Renal cortical epithelial cell (primary cell): ENCODE data around the gene ARHGAP44. TPM values are rescaled to one million over a fixed set of nuclear protein-coding genes. Genes with fewer than 3 reads are reported as not detected.

Experiments used
- DNase-seq: peaks from one replicate; pipeline ENCODE4 v3.0.0-alpha.2; 2011; ENCODE audit warnings: low read depth
- total RNA-seq: library from RNA; depleted of rRNA; stranded (reverse); fragments of >200 nt; gene quantifications from 2 replicates; pipeline ENCODE4 v1.2.3, GENCODE V29; 2014

Gene ARHGAP44
- total RNA-seq, 1 donor from 2014 or later: 1.3 TPM

DNA sequence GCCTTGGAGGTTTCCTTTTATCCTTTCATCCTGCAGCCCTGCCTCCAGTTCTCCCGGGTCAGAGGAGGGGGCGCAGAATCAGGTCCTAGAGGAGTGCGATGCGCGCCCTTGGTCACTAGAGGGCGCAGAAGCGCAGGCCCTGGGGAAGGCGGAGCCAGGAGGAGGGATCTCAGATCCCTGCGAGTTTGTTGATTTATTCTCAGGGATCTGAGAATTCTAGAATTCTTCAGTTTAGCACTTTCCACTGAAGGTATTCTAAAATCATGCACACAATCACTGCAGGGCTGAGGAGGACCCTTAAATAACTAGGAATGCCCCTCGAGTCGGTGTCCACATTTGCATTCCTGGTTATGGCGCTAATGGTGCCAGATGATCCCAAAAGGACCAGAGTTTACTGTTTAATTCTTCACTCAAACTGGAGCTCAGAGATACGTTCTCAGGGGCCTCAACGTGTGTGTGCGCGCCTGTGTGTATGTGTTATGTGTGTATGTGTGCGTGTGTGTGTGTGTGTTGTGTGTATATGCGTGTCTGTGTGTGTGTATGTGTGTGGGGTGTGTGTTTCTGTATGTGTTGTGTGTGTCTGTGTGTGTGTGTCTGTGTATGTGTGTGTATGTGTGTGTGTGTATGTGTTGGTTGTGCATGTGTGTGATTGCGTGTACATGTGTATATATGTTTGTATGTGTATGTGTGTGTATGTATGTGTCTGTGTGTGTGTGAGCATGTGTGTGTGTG, 235.4 kb downstream of the ARHGAP44 start:
- peak; percentile 34 for DNase-seq

DNA sequence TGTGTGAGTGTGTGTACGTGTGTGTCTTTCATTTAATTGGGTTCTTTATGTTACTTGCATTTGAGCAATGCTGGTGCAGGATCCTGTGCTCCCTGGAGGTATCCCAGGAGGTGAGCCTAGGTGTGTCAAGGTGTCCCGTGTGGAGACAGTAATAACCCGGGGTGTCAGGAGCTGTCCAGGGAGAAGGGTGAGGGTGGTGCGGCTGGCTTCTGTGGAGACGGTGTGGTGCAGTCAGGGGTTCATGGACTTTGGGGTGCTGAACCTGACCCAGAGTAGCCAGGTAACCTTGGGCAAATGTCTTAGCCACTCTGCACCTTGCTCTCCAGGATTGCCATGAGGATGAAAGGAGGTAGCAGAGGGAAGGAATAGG, 235.9 kb downstream of the ARHGAP44 start:
- DNase-seq: no peak

DNA sequence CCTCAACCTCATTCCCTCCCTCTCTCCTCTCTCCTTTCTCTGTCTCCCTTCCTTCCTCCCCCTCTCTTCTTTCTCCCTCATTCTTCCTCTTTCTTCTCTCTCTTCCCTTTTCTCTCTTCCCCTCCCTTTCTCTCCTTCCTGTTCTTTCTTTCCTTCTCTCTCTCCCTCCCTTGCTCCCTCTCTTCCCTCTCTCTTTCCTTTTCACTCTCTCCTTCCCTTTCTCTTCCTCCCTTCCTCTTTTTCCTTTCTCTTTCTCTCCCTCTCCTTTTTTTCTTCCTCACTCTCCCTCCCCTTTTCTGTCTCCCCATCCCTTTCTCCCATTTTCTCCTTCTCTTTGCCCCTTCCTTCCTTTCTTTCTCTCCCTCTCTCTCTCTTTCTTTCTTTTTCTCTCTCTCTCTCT, 236.4 kb downstream of the ARHGAP44 start:
- DNase-seq: no peak

DNA sequence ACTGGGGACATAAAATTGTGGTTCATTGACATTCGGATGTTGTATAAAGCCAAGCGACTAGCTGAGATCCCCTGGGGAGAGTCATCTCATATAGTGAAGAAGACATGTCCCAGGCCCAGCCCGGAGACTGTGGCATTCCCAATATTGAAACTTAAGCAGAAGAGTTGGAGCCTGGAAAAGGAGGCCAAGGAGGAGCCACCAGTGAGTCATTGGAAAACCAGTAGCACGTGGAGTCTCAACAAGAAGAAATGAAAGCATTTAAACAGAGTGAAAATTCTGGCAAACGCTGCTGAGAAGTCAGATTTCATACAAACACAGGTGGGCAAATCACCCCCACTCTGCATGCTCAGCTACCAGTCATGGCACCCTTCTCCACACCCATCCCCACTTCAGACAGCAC, 237.9 kb downstream of the ARHGAP44 start:
- DNase-seq: no peak

DNA sequence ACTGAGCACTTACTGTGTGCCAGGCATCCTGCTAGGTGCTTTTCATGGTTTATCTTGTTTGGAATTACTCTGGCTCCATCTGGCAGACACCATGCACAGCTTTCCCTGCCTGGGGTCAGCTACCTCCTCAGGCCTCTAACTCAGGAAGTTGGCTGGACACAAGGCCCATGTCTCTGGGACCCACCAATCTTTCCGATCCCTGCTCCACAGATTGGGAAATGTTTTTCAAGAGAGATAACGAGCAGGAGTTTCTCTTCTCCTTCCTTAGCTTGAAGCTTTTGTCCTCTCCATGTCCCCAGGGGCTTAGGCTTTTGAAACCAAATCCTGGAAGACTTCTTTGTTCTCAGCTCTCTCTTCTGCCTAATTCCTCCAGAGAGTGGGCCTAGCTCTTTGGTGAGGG, 240.0 kb downstream of the ARHGAP44 start:
- DNase-seq: no peak

DNA sequence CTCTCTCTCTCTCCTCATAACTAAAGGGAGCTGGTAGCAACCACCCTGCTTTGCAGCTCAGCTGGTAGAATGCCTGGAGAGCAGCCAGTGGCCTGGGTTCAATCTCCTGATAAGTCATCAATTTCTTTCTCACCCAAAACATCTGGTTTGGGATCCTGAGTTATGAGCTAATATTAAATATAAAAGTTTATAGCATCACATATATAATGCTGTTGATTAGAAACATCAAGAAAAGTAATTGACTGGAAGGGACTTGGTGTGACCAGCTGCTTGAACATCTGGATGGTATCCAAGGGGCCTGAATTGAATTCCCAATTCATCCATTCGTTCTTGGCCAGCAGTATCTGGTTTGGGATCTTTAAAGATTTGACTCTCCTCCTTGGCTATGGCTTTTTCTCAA, 240.8 kb downstream of the ARHGAP44 start:
- DNase-seq: no peak

DNA sequence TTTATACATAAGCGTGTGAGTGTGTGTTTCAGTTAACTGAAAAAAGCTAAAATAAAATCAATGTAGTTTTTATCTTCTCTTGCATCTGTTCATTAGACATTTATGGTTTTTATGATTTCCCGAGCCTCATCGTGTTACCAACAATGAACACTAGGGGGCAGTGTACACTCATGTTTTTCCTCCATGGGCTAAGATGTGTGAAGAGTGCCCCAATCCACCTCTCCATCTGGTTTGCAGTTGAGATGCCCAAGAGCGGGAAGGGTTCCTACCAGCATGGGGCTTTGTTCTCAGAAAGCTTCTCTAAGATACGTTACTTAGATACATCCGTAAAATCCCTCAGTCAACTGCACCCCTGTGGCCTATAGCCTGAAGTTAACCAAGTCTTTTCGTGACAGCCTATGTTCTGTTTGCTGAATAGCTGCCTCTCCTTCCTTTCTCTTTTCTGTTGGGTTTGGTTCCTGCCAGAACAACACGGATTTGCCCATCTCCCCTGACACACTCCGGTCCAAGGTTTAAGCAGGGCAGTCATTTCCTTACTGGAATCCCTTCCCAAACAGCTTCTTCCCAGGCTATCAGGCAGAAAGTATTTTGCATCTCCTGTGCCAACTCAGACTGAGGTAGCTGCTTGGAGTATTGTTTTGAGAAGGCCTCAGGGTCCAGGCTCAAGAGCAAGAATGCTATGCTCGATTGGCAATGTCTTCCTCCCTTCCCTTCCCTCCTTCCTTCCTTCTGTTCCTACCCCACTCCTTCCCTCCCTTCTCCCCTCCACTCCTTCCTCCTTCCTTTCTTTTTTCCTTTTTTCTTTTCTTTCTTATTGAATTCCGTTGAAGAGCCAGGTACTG, 241.4 kb downstream of the ARHGAP44 start:
- DNase-seq: peak; percentile 9

DNA sequence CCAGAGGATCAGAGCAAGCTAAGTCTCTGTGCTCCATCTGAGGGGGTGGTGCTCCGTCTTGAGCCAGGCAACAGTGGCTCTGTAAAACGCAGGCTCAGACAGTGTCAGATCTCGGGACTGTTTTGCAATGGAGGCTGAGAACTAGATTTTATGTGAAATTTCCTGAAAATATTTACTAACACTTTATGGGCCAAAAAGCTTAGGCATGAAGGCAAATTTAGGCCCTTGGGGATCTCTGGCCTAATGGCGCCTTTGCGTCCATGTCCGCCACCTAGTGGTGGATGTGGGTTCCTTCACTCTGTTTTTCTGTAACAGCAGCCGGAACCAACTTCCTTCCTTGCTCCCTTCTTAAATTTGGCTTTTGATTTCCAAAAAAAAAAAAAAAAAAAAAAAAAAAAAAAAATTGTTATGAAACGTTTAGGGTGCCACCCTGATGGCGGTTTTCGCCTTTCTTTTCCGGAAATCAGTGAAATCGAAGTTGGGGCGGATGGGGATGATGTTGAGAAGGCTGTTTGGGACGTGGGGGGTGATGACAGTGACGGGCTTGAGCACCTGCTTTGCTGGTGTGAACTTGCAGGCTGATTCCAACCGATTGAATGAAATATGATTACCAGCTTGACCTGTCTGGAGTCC, 242.5 kb downstream of the ARHGAP44 start:
- peak; percentile 11 for DNase-seq

DNA sequence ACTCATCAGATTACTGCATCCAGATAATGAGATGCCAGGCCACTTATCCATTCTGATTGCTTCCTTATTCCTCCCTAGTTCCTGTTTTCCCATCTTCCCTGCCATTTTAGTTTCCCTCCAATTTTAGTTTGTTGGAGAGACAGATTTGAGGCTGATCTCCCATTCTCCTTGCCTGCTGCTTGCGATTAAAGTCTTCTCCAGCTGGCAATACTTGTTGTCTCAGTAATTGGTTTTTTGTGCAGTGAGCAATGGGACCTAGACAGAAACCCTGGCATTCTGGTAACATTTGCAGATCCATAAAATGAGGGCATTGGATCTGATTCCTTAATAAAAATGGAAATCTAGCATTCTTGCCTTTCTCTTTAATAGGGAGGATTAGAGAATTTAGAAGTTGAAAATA, 246.1 kb downstream of the ARHGAP44 start:
- DNase-seq: no peak

DNA sequence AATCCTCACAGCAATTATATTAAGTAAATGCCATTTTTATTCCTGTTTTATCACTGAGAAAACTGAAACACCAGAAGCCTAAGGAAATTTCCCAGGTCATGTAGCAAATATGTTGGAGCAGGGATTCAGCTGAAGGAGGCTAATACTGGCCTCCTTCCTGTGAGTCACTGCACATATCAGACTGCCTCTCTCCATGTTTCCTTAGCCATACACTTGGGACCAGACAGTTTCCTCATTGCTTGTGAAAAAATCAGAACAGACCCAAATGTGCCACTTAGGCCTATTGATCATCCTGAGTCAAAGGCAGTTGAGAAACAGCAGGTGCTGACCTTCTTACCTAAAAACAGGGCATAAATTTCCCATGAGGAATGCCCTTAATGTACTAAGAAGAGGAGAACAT, 247.5 kb downstream of the ARHGAP44 start:
- DNase-seq: no peak

DNA sequence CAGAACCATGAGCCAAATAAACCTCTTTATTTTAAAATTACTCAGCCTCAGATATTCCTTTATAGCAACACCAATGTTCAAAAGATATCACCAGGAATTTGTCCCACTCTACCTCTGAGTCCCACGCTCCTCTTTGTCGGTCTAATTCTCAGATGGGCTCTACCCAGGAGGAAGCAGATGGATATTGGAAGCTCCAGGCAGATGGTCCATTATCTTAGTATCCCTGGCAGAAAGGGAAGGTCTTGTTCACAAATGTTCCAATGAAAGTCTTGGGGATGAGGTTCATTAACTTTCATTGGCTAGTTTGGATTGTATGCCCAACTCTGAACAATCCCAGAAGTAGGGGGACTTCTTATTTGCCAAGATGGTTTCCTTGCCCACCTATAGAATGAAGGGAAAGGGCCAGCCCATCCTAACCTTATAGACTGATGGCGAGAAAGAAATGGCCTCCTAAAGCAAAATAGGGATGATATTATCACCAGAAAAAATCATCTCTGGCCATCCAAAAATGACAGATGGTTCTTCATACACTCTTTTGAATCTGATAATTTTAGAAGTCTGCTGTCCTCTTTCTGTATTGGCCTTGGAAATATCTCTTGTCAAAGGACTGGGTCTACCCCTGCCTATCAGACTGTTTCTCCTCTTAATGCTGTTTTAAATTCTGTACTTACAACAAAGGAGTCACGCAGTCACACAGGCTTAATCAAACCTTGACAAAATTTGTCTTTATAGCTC, 249.8 kb downstream of the ARHGAP44 start:
- no peak for DNase-seq

Other genes starting within 250 kb of the ARHGAP44 start
- not detected in 2 replicates for gene MYOCD, start 123.6 kb upstream of the ARHGAP44 start, total RNA-seq
- 78.5 and 117 TPM in 2 replicates for gene ELAC2, start 228.5 kb downstream of the ARHGAP44 start, total RNA-seq